Duodenal mucosa (tissue), 2 donors: ENCODE results near the gene SLC46A2.

Experiments used
- H3K27ac ChIP-seq: one replicate; pipeline ENCODE4 v1.7.0; 2013; ENCODE audit warnings: low read depth, low read length
- H3K27me3 ChIP-seq, 2 donors: one replicate each; pipeline ENCODE4 v1.7.0; 2013; ENCODE audit warnings: low read length in 2 of 2, control low read depth in 1 of 2; ENCODE audit not compliant: insufficient read depth in 2 of 2, control insufficient read depth in 1 of 2
- H3K36me3 ChIP-seq, 2 donors: one replicate each; pipeline ENCODE4 v1.7.0; 2013; ENCODE audit warnings: low read length in 2 of 2, control low read depth in 1 of 2; ENCODE audit not compliant: insufficient read depth in 2 of 2, control insufficient read depth in 1 of 2
- H3K4me1 ChIP-seq, 2 donors: one replicate each; pipeline ENCODE4 v1.7.0; 2013; ENCODE audit warnings: low read length in 2 of 2, control low read depth in 1 of 2; ENCODE audit not compliant: insufficient read depth in 2 of 2, control insufficient read depth in 1 of 2
- H3K4me3 ChIP-seq, 2 donors: one replicate each; pipeline ENCODE4 v1.7.0; 2013; ENCODE audit warnings: low read length in 2 of 2, low read depth in 1 of 2
- H3K9ac ChIP-seq, 2 donors: one replicate each; pipeline ENCODE4 v1.7.0; 2013; ENCODE audit warnings: low read length in 2 of 2, low read depth in 1 of 2
- H3K9me3 ChIP-seq, 2 donors: one replicate each; pipeline ENCODE4 v1.7.0; 2013; ENCODE audit warnings: low read length in 2 of 2, control low read depth in 1 of 2; ENCODE audit not compliant: control insufficient read depth in 1 of 2

SLC46A2 gene

DNA sequence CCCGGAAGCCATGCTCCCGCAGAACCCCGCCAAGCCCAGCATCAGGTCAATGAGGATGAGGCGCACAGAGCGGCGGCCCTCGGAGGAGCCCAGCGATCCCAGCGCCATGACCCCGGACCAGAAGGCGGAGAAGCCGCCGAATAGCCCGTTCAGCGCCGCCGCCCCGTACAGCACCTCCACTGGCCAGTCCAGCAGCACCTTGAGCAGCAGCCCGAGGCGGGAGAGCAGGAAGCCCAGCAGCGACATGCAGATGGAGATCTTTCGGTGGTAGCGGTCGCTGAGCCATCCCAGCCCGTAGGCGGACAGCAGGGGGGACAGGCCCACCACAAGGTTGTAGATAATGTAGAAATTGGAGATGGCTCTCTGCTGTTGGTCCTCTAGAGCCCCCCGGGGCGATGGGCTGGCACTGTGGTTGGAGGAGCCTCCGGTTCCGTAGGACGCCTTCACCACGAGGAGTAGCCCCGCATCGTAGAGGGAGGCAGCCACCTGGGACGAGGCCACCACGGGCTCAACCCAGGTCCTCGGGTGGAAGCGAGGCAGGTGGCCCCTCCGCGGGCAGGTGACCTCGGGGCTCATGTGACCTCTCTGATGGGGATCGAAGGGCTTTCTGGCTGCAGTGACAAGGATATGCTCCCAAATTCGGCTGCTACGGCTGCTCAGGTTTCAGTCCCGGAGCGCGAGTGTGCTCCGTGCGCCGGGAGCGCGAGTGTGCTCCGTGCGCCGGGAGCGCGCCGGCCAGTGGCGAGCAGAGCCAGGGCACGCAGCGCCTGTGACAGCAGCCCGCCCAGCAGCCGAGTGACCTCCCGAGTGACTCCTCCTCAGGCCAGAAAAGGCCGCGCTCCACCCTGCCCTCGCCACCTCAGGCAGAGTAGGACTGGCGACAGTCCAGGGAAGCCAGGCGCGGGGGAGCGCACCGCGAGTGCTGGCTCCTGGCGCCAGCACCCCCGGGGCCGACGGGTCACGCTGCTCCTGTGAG is at the start of gene SLC46A2:
Gene SLC46A2, minus strand, starts transcription at position 771 of the 976 bp plus-strand sequence. Its CDS starts 195 bp downstream, at position 576.
- Histone ChIP-seq H3K4me1 (peaks cover 0 to 7% of the 10 kb centered on the region in 2 donors), H3K9ac (no peak within 1 kb of the TSS), H3K27ac (no peak within 1 kb of the TSS), H3K9me3 (no peaks in the 10 kb centered on the region), H3K4me3 (peak within 1 kb of the TSS; percentile 19 to 50), H3K27me3 (peaks cover 18 to 23% of the 10 kb centered on the region in 2 donors), H3K36me3 (no peaks in the 10 kb centered on the region)

GRCh38 chr9:112939418-112939817 is 48.7 kb upstream of the SLC46A2 start:
- Histone ChIP-seq H3K9me3 (no peaks in the 10 kb centered on the region), H3K4me1 (no peaks in the 10 kb centered on the region), H3K9ac (no peak overlapping the region), H3K4me3 (no peak overlapping the region), H3K36me3 (no peaks in the 10 kb centered on the region), H3K27me3 (no peaks in the 10 kb centered on the region), H3K27ac (no peak overlapping the region)

- Histone ChIP-seq H3K9ac (no peak overlapping the region), H3K27ac (no peak overlapping the region), H3K4me1 (no peaks in the 10 kb centered on the region), H3K36me3 (no peaks in the 10 kb centered on the region), H3K9me3 (no peaks in the 10 kb centered on the region), H3K27me3 (peaks cover 4 to 5% of the 10 kb centered on the region in 2 donors), H3K4me3 (no peak overlapping the region)
These were observed 43.0 kb upstream of the SLC46A2 start for GRCh38 chr9:112933696-112934095.

DNA sequence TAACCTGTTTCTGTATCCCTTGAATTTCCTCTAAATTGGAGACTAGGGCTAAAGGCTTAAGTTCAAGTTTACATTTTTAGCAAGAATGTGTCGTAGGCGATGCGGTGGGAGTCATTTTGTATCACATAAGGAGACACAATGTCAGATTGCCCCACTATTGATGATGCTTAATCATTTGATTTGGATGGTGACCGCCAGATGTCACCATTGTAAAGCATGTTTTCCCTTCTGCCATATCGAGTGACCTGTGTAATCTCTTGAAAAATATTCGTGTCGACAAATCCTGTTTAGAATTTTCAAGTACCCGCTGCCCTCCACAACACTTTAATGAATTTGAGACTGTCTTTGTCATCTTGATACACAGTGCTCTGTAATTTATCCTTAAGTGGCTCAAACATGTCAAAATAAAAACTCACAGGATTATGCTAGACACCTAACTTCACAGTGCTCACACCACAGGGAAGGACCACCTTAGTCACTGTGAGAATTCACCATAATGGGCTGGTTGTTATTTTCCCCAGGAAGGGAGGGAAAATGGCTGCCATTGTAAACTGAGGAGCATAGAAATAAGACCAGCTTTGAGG is 34.5 kb upstream of the SLC46A2 start:
- H3K4me3 ChIP-seq = no peak overlapping the region
- H3K27ac ChIP-seq = no peak overlapping the region
- no peaks in the 10 kb centered on the region for H3K27me3 ChIP-seq
- no peaks in the 10 kb centered on the region for H3K4me1 ChIP-seq
- H3K9me3 ChIP-seq = no peaks in the 10 kb centered on the region
- no peak overlapping the region for H3K9ac ChIP-seq
- no peaks in the 10 kb centered on the region for H3K36me3 ChIP-seq

- Histone ChIP-seq H3K27ac (no peak overlapping the region), H3K4me3 (no peak overlapping the region)
These were observed 30.9 kb upstream of the SLC46A2 start for GRCh38 chr9:112921549-112921948.

DNA sequence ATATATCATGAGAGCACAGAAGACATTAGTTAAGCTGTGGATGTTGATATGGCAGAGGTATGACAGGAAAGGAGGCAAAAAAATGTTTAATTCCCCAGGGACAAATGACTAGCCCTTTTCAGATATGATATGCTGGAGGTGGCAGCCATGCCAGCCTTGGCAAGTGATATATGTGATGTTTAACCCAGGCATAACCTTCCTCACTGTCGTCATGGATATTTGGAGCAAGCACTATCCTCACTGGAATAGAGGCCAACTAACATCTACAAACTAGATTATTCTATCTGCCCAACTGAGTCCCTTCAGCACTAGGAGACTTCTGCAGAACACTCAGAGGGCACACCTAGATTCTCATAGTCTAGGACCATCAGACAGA is 27.3 kb upstream of the SLC46A2 start:
- Histone ChIP-seq H3K27me3 (no peaks in the 10 kb centered on the region), H3K36me3 (no peaks in the 10 kb centered on the region), H3K4me1 (peaks cover 3 to 22% of the 10 kb centered on the region in 2 donors), H3K9ac (no peak overlapping the region), H3K9me3 (no peaks in the 10 kb centered on the region), H3K4me3 (peak overlapping the region in 1 of 2 donors; percentile 2), H3K27ac (no peak overlapping the region)

More at GRCh38 chr9:112921549-112921948, 30.9 kb upstream of the SLC46A2 start:
- Histone ChIP-seq H3K36me3 (no peaks in the 10 kb centered on the region), H3K4me1 (peaks cover 3 to 21% of the 10 kb centered on the region in 2 donors), H3K9ac (no peak overlapping the region), H3K9me3 (no peaks in the 10 kb centered on the region), H3K27me3 (no peaks in the 10 kb centered on the region)

- H3K27me3 ChIP-seq = no peaks in the 10 kb centered on the region
- no peaks in the 10 kb centered on the region for H3K9me3 ChIP-seq
- H3K27ac ChIP-seq = no peak overlapping the region
- no peak overlapping the region for H3K9ac ChIP-seq
- no peaks in the 10 kb centered on the region for H3K36me3 ChIP-seq
- peaks cover 3 to 22% of the 10 kb centered on the region in 2 donors for H3K4me1 ChIP-seq
- H3K4me3 ChIP-seq = peak overlapping the region in 1 of 2 donors; percentile 5
These were observed 26.6 kb upstream of the SLC46A2 start for GRCh38 chr9:112917047-112917986.

DNA sequence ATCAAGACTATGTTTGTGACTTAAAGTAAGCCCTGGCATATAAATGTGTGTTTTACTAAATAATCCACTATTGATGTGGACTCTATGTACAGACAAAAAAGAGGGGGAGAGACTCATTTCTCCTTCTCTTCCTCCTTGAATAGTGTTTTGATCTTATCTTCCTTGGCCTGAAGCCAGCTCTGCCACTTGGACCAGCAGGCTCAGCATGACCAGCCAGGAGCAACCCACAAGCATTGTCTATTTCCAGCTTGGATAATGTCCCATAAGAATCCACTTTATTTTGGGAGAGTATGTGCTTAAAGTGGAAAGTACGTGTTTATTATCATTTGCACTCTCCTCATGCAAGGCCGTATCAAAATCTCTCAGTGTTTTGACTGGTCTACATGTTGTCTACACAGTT is 23.8 kb upstream of the SLC46A2 start:
- no peak overlapping the region for H3K27ac ChIP-seq
- no peaks in the 10 kb centered on the region for H3K27me3 ChIP-seq
- H3K4me3 ChIP-seq = no peak overlapping the region
- H3K9ac ChIP-seq = no peak overlapping the region
- peaks cover 3 to 22% of the 10 kb centered on the region in 2 donors for H3K4me1 ChIP-seq
- H3K36me3 ChIP-seq = no peaks in the 10 kb centered on the region
- no peaks in the 10 kb centered on the region for H3K9me3 ChIP-seq

DNA sequence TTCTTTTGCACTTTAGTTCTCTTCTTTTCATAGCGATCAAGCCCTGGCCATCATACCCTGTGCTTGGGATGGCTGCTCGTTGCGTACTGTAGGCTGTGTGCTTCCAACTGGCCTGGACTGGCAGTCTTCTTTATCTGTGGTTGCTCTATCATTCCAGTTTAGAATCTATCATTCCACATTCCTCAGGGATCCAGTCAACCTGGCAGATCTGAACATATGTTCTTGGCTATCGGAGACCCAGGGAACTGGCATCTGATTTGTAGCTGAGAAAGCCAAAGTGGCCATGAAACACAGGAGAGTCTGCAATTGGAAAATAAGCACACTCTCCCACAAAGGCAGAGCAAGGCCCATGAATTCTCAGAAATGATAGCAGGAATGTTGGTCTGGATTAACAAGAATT is 22.6 kb upstream of the SLC46A2 start:
- Histone ChIP-seq H3K4me1 (peaks cover 3 to 16% of the 10 kb centered on the region in 2 donors), H3K4me3 (no peak overlapping the region), H3K9me3 (no peaks in the 10 kb centered on the region), H3K36me3 (no peaks in the 10 kb centered on the region), H3K9ac (no peak overlapping the region), H3K27me3 (no peaks in the 10 kb centered on the region), H3K27ac (no peak overlapping the region)
